K562 treated with DMSO at 1 percent for 24 hours (cell line): ENCODE data around the gene EGLN1. TPM values are rescaled to one million over a fixed set of nuclear protein-coding genes. Genes with fewer than 3 reads are reported as not detected.

ENCODE experiments used
- total RNA-seq: library from RNA; unstranded; fragments of 300-600 nt; gene quantifications from 2 replicates; pipeline ENCODE4 v1.2.3, GENCODE V29; 2022; ENCODE audit warnings: low read depth; ENCODE audit not compliant: insufficient read depth

Gene EGLN1
- total RNA-seq: 22.0 and 25.3 TPM in 2 replicates

GRCh38 chr1:231421971-231422797 is at the start of gene EGLN1:
TSS of gene EGLN1 (minus strand) at chr1:231422287. CDS start at chr1:231421888, 399 bp downstream.

DNA sequence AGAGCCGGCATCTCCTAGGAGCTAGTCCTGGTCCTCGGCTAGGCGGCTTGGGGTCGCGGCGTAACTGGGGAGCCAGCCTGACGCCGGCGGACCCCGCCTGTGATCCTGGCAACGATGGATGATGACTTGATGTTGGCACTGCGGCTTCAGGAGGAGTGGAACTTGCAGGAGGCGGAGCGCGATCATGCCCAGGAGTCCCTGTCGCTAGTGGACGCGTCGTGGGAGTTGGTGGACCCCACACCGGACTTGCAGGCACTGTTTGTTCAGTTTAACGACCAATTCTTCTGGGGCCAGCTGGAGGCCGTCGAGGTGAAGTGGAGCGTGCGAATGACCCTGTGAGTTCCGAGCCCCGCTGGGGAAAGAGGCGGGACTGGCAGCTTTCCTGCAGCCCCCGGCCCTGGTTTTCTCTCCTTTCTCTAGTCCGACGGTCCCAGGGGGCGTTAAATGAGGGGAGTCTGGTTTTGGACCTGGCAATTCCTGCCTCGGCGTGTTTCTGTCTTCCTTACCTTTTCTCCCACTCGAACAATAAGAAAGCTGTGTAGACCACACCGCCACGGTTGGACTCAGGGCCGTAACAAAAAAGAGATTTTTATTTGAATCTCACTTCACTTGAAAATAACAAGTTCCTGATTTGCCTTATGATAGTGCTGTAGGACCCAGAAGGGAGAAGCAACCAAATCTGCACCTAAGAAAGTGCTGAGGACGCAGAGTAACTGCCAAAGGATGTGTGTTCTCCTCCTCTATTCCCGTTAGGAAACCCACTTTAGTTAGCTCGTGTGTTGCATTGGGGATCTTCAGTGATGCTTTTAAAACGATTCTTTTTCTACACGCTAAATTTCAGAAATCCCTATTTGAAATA is 83.6 kb downstream of the EGLN1 start, which contains the start of gene SPRTN:
Gene SPRTN, plus strand, starts transcription at position 24 of the 859 bp plus-strand sequence. Its CDS starts 91 bp downstream, at position 115.

DNA sequence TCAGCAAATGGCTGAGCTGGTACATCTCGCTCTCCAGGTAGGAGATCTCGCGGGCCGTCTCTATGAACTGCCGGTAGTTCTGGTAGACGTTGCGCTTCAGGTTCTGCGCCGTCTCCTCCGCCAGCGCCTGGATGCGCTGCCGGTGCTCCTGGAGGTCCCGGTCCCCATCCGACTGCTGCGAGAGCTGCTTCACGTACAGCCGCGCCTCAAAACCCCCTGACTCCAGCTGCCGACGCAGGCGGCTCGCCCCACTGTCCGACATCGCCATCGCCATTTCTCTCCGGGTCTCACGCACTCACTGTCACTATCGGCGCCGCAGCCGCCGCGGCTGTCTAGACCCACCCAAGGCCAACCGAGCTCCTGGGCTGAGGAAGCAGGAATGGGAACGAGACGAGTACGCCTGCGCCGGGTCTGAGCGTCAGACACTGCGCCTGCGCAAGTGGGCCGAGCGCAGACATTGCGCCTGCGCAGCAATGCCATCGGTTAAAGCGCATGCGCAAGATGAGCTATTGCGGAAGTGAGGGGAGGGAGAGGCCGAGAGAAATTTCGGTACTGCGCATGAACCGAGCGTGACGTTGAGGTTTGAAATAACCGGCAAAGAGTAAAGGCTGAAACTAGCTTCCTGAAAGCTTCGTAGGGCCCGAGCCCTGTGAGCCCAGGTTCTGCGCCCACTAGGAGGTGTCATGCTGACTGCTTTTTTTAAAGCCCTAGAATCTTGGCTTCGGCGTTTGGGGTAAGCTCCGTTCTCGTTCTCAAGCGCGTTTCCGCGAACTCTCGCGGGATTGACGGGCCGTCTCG is 84.4 kb downstream of the EGLN1 start, which contains the start of gene EXOC8:
Gene EXOC8, minus strand, starts transcription at position 381 of the 798 bp plus-strand sequence. Its CDS starts 107 bp downstream, at position 274.

Other genes with a start within 250 kb of the EGLN1 start
- 40.3 and 49.4 TPM in 2 replicates for gene GNPAT, start 181.1 kb downstream of the EGLN1 start, total RNA-seq
- gene EXOC8, start 84.4 kb downstream of the EGLN1 start, total RNA-seq: 9.9 and 10.1 TPM in 2 replicates
- 12.2 and 12.7 TPM in 2 replicates for gene SPRTN, start 84.0 kb downstream of the EGLN1 start, total RNA-seq
- gene TSNAX, start 106.4 kb upstream of the EGLN1 start, total RNA-seq: 29.7 and 30.7 TPM in 2 replicates
- 0.19 and 0.65 TPM in 2 replicates for gene DISC1, start 204.5 kb upstream of the EGLN1 start, total RNA-seq